Suprapubic skin (tissue), 4 donors: ENCODE measurements around the gene KIF6. TPM values are rescaled to one million over a fixed set of nuclear protein-coding genes. Genes with fewer than 3 reads are reported as not detected.

ENCODE experiments used
- DNase-seq, 2 donors: peaks; one replicate each; pipeline ENCODE4 v3.0.0-alpha.2; 2019; ENCODE audit warnings: low spot score in 2 of 2
- H3K27ac ChIP-seq: fragments of 200-600 bp; sonication (generic); one replicate; pipeline ENCODE4 v1.5.1; 2019
- H3K27me3 ChIP-seq: fragments of 200-600 bp; sonication (generic); one replicate; pipeline ENCODE4 v1.5.1; 2019
- H3K36me3 ChIP-seq: fragments of 200-600 bp; sonication (generic); one replicate; pipeline ENCODE4 v1.5.1; 2019
- H3K4me1 ChIP-seq: fragments of 200-600 bp; sonication (generic); one replicate; pipeline ENCODE4 v1.5.1; 2019
- H3K4me3 ChIP-seq: fragments of 200-600 bp; sonication (generic); one replicate; pipeline ENCODE4 v1.5.1; 2019; ENCODE audit warnings: mild to moderate bottlenecking
- H3K9me3 ChIP-seq: fragments of 200-600 bp; sonication (generic); one replicate; pipeline ENCODE4 v1.5.1; 2019
- EP300 ChIP-seq: sonication (generic); formaldehyde crosslinking; IDR thresholded peaks from one replicate; pipeline ENCODE4 v1.6.1; 2017; ENCODE audit warnings: antibody characterized with exemption
- POLR2A ChIP-seq, 2 donors: fragments of 450-650 bp; IDR thresholded peaks; one replicate each; pipeline ENCODE4 v1.6.1; 2017; ENCODE audit warnings: antibody characterized with exemption in 2 of 2, mild to moderate bottlenecking in 2 of 2, moderate library complexity in 2 of 2
- POLR2AphosphoS5 ChIP-seq, 3 donors: sonication (generic); formaldehyde crosslinking; IDR thresholded peaks; one replicate each; pipeline ENCODE4 v1.6.1; 2017; ENCODE audit warnings: antibody characterized with exemption in 3 of 3
- WGBS: methylation state at CpG from one replicate; pipeline ENCODE4 v1.1.5; 2018; 5-methylcytosine and 5-hydroxymethylcytosine counted together
- total RNA-seq, 4 donors: library from RNA; depleted of rRNA; stranded (reverse); fragments of >200 nt; gene quantifications; one replicate each; pipeline ENCODE4 v1.1.0, GENCODE V29; 2016
- TF ChIP-seq, protein P1 (sequence below), 2 donors: fragments of 200-600 bp in 1 of 2; fragments of 450-650 bp in 1 of 2; sonication (generic) in 1 of 2; IDR thresholded peaks; one replicate each; pipeline ENCODE4 v1.5.1; 2016 to 2019; ENCODE audit warnings: antibody characterized with exemption in 2 of 2, mild to moderate bottlenecking in 1 of 2, moderate library complexity in 1 of 2

The KIF6 gene
- total RNA-seq, 4 donors from 2014 or later = 0.18 to 1.1 TPM; not detected in 2

DNA sequence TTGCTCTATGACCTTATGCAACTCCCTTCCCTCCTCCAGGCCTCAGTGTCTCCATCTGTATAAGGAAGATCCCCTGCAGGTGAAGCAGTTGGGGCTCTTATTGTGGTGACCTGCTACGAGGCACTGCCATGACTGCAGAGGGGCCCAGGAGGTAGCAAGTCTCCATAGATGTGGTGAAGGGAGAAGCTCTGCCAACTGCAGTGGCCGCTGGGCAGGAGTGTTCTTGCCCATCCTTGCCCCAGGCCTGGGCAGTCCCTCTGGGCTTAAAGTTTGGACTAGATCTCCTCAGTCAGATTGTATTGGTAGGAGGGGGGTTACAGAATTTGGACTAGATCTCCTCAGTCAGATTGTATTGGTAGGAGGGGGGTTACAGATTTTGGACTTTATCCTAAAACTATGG lies 423.2 kb downstream of the KIF6 start:
- Histone ChIP-seq H3K27me3 (no peaks in the 10 kb centered on the region), H3K36me3 (no peaks in the 10 kb centered on the region), H3K27ac (no peak overlapping the region), H3K4me3 (no peak overlapping the region), H3K4me1 (peaks cover 7% of the 10 kb centered on the region), H3K9me3 (no peaks in the 10 kb centered on the region)
- DNase-seq = no peak
- TF ChIP-seq EP300 = no peak
- TF ChIP-seq, protein P1, sequence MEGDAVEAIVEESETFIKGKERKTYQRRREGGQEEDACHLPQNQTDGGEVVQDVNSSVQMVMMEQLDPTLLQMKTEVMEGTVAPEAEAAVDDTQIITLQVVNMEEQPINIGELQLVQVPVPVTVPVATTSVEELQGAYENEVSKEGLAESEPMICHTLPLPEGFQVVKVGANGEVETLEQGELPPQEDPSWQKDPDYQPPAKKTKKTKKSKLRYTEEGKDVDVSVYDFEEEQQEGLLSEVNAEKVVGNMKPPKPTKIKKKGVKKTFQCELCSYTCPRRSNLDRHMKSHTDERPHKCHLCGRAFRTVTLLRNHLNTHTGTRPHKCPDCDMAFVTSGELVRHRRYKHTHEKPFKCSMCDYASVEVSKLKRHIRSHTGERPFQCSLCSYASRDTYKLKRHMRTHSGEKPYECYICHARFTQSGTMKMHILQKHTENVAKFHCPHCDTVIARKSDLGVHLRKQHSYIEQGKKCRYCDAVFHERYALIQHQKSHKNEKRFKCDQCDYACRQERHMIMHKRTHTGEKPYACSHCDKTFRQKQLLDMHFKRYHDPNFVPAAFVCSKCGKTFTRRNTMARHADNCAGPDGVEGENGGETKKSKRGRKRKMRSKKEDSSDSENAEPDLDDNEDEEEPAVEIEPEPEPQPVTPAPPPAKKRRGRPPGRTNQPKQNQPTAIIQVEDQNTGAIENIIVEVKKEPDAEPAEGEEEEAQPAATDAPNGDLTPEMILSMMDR (IDR thresholded peaks at IDR 0.05) = no peak
- 78% methylated on average over 1 of the region's 2 CpGs for WGBS

DNA sequence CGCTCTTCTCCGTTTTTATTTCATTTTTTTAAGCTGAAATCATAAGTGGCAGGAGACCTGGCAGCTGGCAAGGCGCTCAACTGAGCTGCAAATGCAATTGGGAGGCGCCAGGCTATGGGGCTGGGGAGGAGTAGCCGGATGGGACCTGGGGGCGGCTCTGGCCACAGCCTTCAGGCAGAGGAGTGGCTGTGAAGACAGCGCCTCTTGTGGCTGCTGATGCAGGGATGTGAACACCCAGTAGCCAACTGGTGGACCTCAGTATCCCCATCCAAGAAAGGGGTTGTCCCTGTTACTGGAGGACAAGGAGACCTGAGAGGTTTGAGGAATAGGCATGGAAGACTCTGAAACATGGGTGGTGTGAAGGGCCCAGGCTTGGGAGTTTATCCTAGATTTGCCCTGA lies 423.6 kb downstream of the KIF6 start:
- 77% methylated on average over 6 of the region's 7 CpGs for WGBS
- no peaks in the 10 kb centered on the region for H3K27me3 ChIP-seq
- no peaks in the 10 kb centered on the region for H3K9me3 ChIP-seq
- DNase-seq = no peak
- H3K27ac ChIP-seq = no peak overlapping the region
- no peak for TF ChIP-seq POLR2A (IDR thresholded peaks at IDR 0.05)
- TF ChIP-seq EP300 = no peak
- TF ChIP-seq, protein P1 (IDR thresholded peaks at IDR 0.05) = no peak
- TF ChIP-seq POLR2AphosphoS5 (IDR thresholded peaks at IDR 0.05) = no peak
- no peak overlapping the region for H3K4me3 ChIP-seq
- no peaks in the 10 kb centered on the region for H3K36me3 ChIP-seq
- H3K4me1 ChIP-seq = peaks cover 7% of the 10 kb centered on the region

DNA sequence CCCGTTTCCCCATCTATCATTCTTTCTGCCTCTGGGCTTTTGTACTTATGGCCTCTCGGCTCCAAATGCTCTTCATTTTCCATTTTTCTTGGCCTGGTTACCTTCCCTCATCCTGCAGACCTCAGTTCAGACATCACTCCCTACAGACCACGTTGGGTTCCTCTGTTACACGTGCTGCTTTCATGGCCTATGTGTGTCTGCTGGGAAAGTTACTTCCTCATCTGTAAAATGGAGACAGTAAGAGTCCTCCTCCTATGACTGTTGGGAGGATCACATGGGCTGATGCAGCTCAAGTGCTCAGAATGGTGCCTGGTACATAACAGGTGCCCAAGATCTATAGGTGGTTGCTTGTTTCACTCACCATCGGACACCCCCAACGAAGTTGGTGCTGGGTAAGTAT lies 424.5 kb downstream of the KIF6 start:
- Histone ChIP-seq H3K4me1 (peaks cover 7% of the 10 kb centered on the region), H3K4me3 (no peak overlapping the region), H3K27ac (no peak overlapping the region), H3K9me3 (no peaks in the 10 kb centered on the region), H3K27me3 (no peaks in the 10 kb centered on the region), H3K36me3 (no peaks in the 10 kb centered on the region)
- no peak for DNase-seq
- 85% methylated on average over 6 of the region's 6 CpGs for WGBS
- TF ChIP-seq POLR2AphosphoS5 (IDR thresholded peaks at IDR 0.05) = no peak
- TF ChIP-seq, protein P1 (IDR thresholded peaks at IDR 0.05) = no peak
- no peak for TF ChIP-seq POLR2A (IDR thresholded peaks at IDR 0.05)
- TF ChIP-seq EP300 = no peak

DNA sequence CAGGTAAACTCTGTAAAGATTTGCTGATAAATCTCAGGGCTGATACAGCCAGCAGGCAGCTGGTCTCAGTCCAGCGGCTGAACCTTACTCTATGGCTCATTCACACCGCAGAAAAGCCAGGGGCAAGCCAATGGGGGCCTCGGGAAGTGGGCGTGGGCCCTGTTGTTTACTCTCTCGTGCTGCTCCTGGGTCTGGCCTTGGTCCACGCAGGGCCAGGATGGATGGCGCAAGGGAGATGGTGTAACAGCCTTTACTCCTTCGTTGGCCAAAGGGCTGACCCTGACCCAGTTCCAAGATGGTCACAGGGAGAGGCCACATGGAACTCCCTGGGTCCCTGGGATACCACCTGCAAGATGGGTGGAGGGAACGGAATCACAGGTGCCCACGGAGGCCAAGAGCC lies 427.1 kb downstream of the KIF6 start:
- no peaks in the 10 kb centered on the region for H3K9me3 ChIP-seq
- H3K4me3 ChIP-seq = no peak overlapping the region
- peaks cover 5% of the 10 kb centered on the region for H3K4me1 ChIP-seq
- no peaks in the 10 kb centered on the region for H3K36me3 ChIP-seq
- 89% methylated on average over 3 of the region's 10 CpGs for WGBS
- TF ChIP-seq POLR2A (IDR thresholded peaks at IDR 0.05) (no peak), POLR2AphosphoS5 (IDR thresholded peaks at IDR 0.05) (no peak), EP300 (no peak)
- TF ChIP-seq, protein P1 (IDR thresholded peaks at IDR 0.05) = no peak
- no peaks in the 10 kb centered on the region for H3K27me3 ChIP-seq
- no peak for DNase-seq
- no peak overlapping the region for H3K27ac ChIP-seq

DNA sequence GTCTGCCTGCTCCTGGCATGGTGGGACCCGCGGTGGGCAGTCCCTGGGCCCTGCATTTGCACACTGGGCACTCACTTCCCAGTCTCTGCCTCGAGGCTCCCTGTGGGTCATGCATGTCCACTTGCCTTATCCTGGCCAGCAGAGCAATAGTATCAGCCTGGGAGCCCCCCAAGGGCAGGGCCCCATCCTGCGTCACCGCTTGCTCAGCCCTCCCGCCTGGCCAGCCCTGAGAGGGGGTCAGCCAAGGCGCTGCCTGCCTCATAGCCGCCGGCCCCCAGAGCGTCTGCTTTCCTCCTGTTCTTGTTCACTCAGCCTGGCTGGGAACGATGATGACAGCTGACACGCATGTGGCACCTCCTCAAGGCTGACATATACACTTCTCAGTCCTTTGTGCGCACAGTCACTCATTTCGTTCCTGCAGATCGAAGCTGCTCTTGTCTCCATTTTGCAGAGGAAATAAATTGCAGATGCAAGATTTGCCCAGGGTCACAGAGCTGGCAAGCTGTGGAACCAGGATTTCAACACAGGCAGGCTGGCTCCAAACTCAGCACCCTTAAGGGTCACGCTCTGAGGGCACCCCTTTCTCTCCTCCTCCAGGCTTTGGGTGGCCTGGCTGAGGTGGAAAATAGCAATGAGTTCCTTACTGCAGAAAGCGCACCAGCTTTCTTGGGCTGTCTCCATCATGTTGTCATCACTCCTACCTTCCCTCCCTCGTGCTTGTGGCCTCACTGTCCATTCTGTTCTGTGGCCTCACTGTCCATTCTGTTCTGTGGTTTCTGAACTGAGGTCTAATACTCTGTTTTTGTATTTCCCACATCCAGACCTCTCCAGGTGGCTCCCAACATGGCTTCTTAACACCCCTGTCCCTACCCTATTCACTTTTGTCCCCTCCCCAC lies 428.2 kb downstream of the KIF6 start:
- peak in 1 of 2 donors; percentile 68 for DNase-seq
- TF ChIP-seq POLR2A (IDR thresholded peaks at IDR 0.05) (no peak), EP300 (no peak), POLR2AphosphoS5 (IDR thresholded peaks at IDR 0.05) (peak in 2 of 3 donors; percentile 3 to 25)
- TF ChIP-seq, protein P1 (IDR thresholded peaks at IDR 0.05) = no peak
- Histone ChIP-seq H3K36me3 (no peaks in the 10 kb centered on the region), H3K4me1 (no peaks in the 10 kb centered on the region), H3K4me3 (no peak overlapping the region), H3K27me3 (no peaks in the 10 kb centered on the region), H3K27ac (no peak overlapping the region), H3K9me3 (no peaks in the 10 kb centered on the region)
- WGBS = 54% methylated on average over 13 of the region's 18 CpGs
